H1 (cell line): Measurements from ENCODE around the gene FGFBP2. TPM values are rescaled to one million over a fixed set of nuclear protein-coding genes. Genes with fewer than 3 reads are reported as not detected.

ENCODE experiments used
- CTCF ChIA-PET: fragments of 300-600 bp; sonication (Branson Sonifier 250); formaldehyde crosslinking; loops from one replicate; lab custom pipeline; 2021; ENCODE audit not compliant: partially characterized antibody; lab: Charles Lee
- POLR2A ChIA-PET: fragments of 300-600 bp; sonication (Branson Sonifier 250); formaldehyde crosslinking; loops from one replicate; lab custom pipeline; 2021; ENCODE audit warnings: inconsistent platforms; ENCODE audit not compliant: partially characterized antibody; lab: Charles Lee
- DNase-seq, 2 experiments: peaks; one replicate each; pipeline versions ENCODE4 v3.0.0 to v3.0.0-alpha.2; 2010 to 2022; ENCODE audit warnings: low spot score in 2 of 2, low read depth in 1 of 2, mixed read lengths in 1 of 2
- FAIRE-seq: peaks from 2 replicates; lab custom pipeline; 2011; peaks lifted over from hg19 to GRCh38; lab: Jason Lieb, UNC
- H2AFZ ChIP-seq: 2 replicates; pipeline ENCODE4 v1.8.1; 2012; ENCODE audit warnings: low read length, inconsistent platforms
- H2AK5ac ChIP-seq: 2 replicates; pipeline ENCODE4 v1.6.1; 2013; ENCODE audit warnings: low read depth, low read length
- H2BK120ac ChIP-seq: replicated peaks from 2 replicates; pipeline ENCODE3; 2013; ENCODE audit warnings: low read depth, low read length, inconsistent platforms
- H2BK12ac ChIP-seq: 2 replicates; pipeline ENCODE4 v1.6.1; 2013; ENCODE audit warnings: low read depth, low read length
- H2BK15ac ChIP-seq: 2 replicates; pipeline ENCODE4 v1.6.1; 2013; ENCODE audit warnings: low read length
- H2BK20ac ChIP-seq: 2 replicates; pipeline ENCODE4 v1.6.1; 2013; ENCODE audit warnings: low read length
- H2BK5ac ChIP-seq: 2 replicates; pipeline ENCODE4 v1.6.1; 2013; ENCODE audit warnings: low read depth, low read length
- H3K14ac ChIP-seq: 2 replicates; pipeline ENCODE4 v1.6.1; 2013; ENCODE audit warnings: inconsistent platforms; ENCODE audit not compliant: insufficient read length
- H3K18ac ChIP-seq: 2 replicates; pipeline ENCODE4 v1.6.1; 2013; ENCODE audit warnings: low read length; ENCODE audit errors: extremely low read depth
- H3K23ac ChIP-seq: 2 replicates; pipeline ENCODE4 v1.6.1; 2013; ENCODE audit warnings: inconsistent platforms; ENCODE audit not compliant: insufficient read length
- H3K23me2 ChIP-seq: 2 replicates; pipeline ENCODE4 v1.6.1; 2013; ENCODE audit warnings: low read depth, low read length
- H3K27ac ChIP-seq: 2 replicates; pipeline ENCODE4 v1.6.1; 2011; ENCODE audit warnings: low read depth, low read length, inconsistent platforms
- H3K27me3 ChIP-seq, 4 experiments: replicated peaks in 1 of 4; 1 replicate in 1 of 4; 2 replicates in 3 of 4; pipeline versions ENCODE4 v1.6.1 to v1.8.1; 2011 to 2013; ENCODE audit warnings: low read length in 3 of 4, mild to moderate bottlenecking in 3 of 4, inconsistent platforms in 2 of 4, mixed read lengths in 2 of 4, moderate library complexity in 1 of 4; ENCODE audit not compliant: control insufficient read depth in 3 of 4, insufficient read depth in 3 of 4; ENCODE audit errors: extremely low read depth in 1 of 4
- H3K36me3 ChIP-seq, 4 experiments: 2 replicates each; pipeline versions ENCODE4 v1.6.1 to v1.8.1; 2011 to 2013; ENCODE audit warnings: mild to moderate bottlenecking in 4 of 4, low read length in 3 of 4, moderate library complexity in 2 of 4, control low read depth in 1 of 4, inconsistent platforms in 1 of 4; ENCODE audit not compliant: insufficient read depth in 4 of 4, control insufficient read depth in 2 of 4
- H3K4ac ChIP-seq: replicated peaks from 2 replicates; pipeline ENCODE3; 2013; ENCODE audit warnings: low read length, low read depth, mixed read lengths, inconsistent platforms; ENCODE audit not compliant: insufficient read length
- H3K4me1 ChIP-seq, 4 experiments: replicated peaks in 1 of 4; 1 replicate in 1 of 4; 2 replicates in 3 of 4; pipeline versions ENCODE4 v1.6.1 to v1.8.1; 2011 to 2013; ENCODE audit warnings: low read length in 3 of 4, inconsistent platforms in 2 of 4, mixed read lengths in 1 of 4; ENCODE audit not compliant: insufficient read depth in 4 of 4, control insufficient read depth in 3 of 4
- H3K4me2 ChIP-seq, 2 experiments: 2 replicates each; pipeline versions ENCODE4 v1.6.1 to v1.8.1; 2011 to 2013; ENCODE audit warnings: low read depth in 2 of 2, low read length in 2 of 2, control low read depth in 1 of 2, inconsistent platforms in 1 of 2, mild to moderate bottlenecking in 1 of 2; ENCODE audit not compliant: insufficient read depth in 1 of 2
- H3K4me3 ChIP-seq, 4 experiments: fragments of 200-600, 300-600 bp in 1 of 4; sonication (generic), shearing (Covaris generic), sonication (Bioruptor Twin) in 1 of 4; 2 replicates each; pipeline versions ENCODE4 v1.5.1 to v1.8.1; 2011 to 2016; ENCODE audit warnings: low read length in 4 of 4, low read depth in 3 of 4, control low read depth in 2 of 4, inconsistent platforms in 2 of 4, mild to moderate bottlenecking in 2 of 4, mixed read lengths in 1 of 4, moderate library complexity in 1 of 4; ENCODE audit not compliant: insufficient read depth in 2 of 4; ENCODE audit errors: extremely low read depth in 1 of 4
- H3K56ac ChIP-seq: replicated peaks from 2 replicates; pipeline ENCODE3; 2013; ENCODE audit warnings: low read depth, mild to moderate bottlenecking, mixed read lengths, low read length, inconsistent platforms; ENCODE audit not compliant: insufficient read length
- H3K79me1 ChIP-seq: 2 replicates; pipeline ENCODE4 v1.6.1; 2013; ENCODE audit warnings: low read depth, low read length, control low read depth
- H3K79me2 ChIP-seq, 2 experiments: 2 replicates each; pipeline versions ENCODE4 v1.6.1 to v1.8.1; 2012 to 2013; ENCODE audit warnings: low read length in 2 of 2, mild to moderate bottlenecking in 2 of 2, inconsistent platforms in 1 of 2; ENCODE audit not compliant: insufficient read depth in 2 of 2, control insufficient read depth in 1 of 2
- H3K9ac ChIP-seq, 4 experiments: replicated peaks in 1 of 4; 1 replicate in 1 of 4; 2 replicates in 3 of 4; pipeline versions ENCODE4 v1.6.1 to v1.8.1; 2011 to 2013; ENCODE audit warnings: low read depth in 3 of 4, low read length in 3 of 4, control low read depth in 2 of 4, mild to moderate bottlenecking in 2 of 4, moderate library complexity in 2 of 4, inconsistent platforms in 1 of 4; ENCODE audit errors: extremely low read depth in 1 of 4
- H3K9me3 ChIP-seq, 2 experiments: 2 replicates each; pipeline versions ENCODE4 v1.6.1 to v1.8.1; 2012 to 2013; ENCODE audit warnings: mild to moderate bottlenecking in 2 of 2, moderate library complexity in 2 of 2, control low read depth in 1 of 2, inconsistent platforms in 1 of 2, low read depth in 1 of 2, low read length in 1 of 2, mixed read lengths in 1 of 2; ENCODE audit not compliant: insufficient read depth in 2 of 2
- H4K20me1 ChIP-seq, 2 experiments: replicated peaks in 1 of 2; 2 replicates each; pipeline versions ENCODE3 to v1.8.1; 2011 to 2013; ENCODE audit warnings: inconsistent platforms in 2 of 2, low read length in 2 of 2, mild to moderate bottlenecking in 1 of 2; ENCODE audit not compliant: insufficient read depth in 2 of 2, control insufficient read depth in 1 of 2
- H4K5ac ChIP-seq: 2 replicates; pipeline ENCODE4 v1.6.1; 2013; ENCODE audit warnings: low read length, low read depth, mixed read lengths, inconsistent platforms; ENCODE audit not compliant: insufficient read length
- H4K8ac ChIP-seq: 2 replicates; pipeline ENCODE4 v1.8.0; 2013; ENCODE audit warnings: mild to moderate bottlenecking, moderate library complexity, low read length, inconsistent platforms; ENCODE audit not compliant: insufficient read depth; ENCODE audit errors: extremely low read depth
- H4K91ac ChIP-seq: replicated peaks from 2 replicates; pipeline ENCODE3; 2013; ENCODE audit warnings: low read length, mixed read lengths, inconsistent platforms; ENCODE audit not compliant: insufficient read length
- ASH2L ChIP-seq: fragments of 200-600, 300-600 bp; sonication (generic); IDR thresholded peaks from one replicate; pipeline ENCODE4 v1.7.1; 2017; ENCODE audit warnings: low read length
- BCL11A ChIP-seq, 2 experiments: IDR thresholded peaks; one replicate each; pipeline ENCODE4 v1.6.1; 2011; ENCODE audit warnings: low read depth in 2 of 2, low read length in 2 of 2, mild to moderate bottlenecking in 2 of 2
- CEBPB ChIP-seq: IDR thresholded peaks from 2 replicates; pipeline ENCODE4 v1.6.1; 2012; ENCODE audit warnings: low read depth, low read length
- MAFK ChIP-seq: IDR thresholded peaks from 2 replicates; pipeline ENCODE4 v1.6.1; 2012; ENCODE audit warnings: low read depth, mild to moderate bottlenecking, improper control_type of control experiment, low read length
- WGBS, 2 experiments: shearing (Covaris generic) in 1 of 2; methylation state at CpG; one replicate each; pipeline versions ENCODE4 v1.1.6 to v1.1.7; 2013 to 2015; ENCODE audit warnings: low lambda C conversion rate in 2 of 2, mixed read lengths in 2 of 2, inconsistent platforms in 1 of 2, low coverage in 1 of 2, missing lambda C conversion rate in 1 of 2; ENCODE audit not compliant: insufficient replicate concordance in 2 of 2, insufficient coverage in 1 of 2, insufficient read length in 1 of 2; ENCODE audit errors: extremely low coverage in 1 of 2, missing lambda C conversion rate in 1 of 2; 5-methylcytosine and 5-hydroxymethylcytosine counted together
- polyA plus RNA-seq, 7 experiments: library from polyadenylated mRNA; depleted of rRNA in 3 of 7; stranded (reverse) in 5 of 7; unstranded in 2 of 7; fragments of >200 nt in 5 of 7; fragments of 200-250 nt in 2 of 7; gene quantifications; 1 replicate in 5 of 7; 2 replicates in 1 of 7; 4 replicates in 1 of 7; pipeline versions ENCODE4 v1.2.1 to v1.2.3, GENCODE V29; 2011 to 2013; ENCODE audit warnings: missing spikeins in 2 of 7, mixed read lengths in 2 of 7
- total RNA-seq: library from RNA; stranded (reverse); fragmentation: NEBNext Ultra II Directional; extraction: Animal tissue kit (Norgen Biotek cat#: 25700); gene quantifications from 2 replicates; pipeline ENCODE4 v1.2.1, GENCODE V29; 2021
- TF ChIP-seq, protein P1 (sequence below): IDR thresholded peaks from 2 replicates; pipeline ENCODE4 v1.6.1; 2011; ENCODE audit warnings: low read depth, mild to moderate bottlenecking, low read length; ENCODE audit not compliant: insufficient read depth
- TF ChIP-seq, protein P2 (sequence below), 3 experiments: IDR thresholded peaks; 1 replicate in 2 of 3; 2 replicates in 1 of 3; pipeline versions ENCODE4 v1.5.1 to v1.6.1; 2011; ENCODE audit warnings: low read length in 3 of 3, mild to moderate bottlenecking in 3 of 3, inconsistent platforms in 2 of 3, low read depth in 1 of 3, moderate library complexity in 1 of 3; ENCODE audit not compliant: insufficient read depth in 1 of 3; ENCODE audit errors: control extremely low read depth in 1 of 3

FGFBP2 gene
- total and polyA plus RNA-seq, 2 of the 8 experiments (the other 6 are each of a cell fraction or from before 2014, with no cell fraction given), result 0.15 TPM; not detected in 1

DNA sequence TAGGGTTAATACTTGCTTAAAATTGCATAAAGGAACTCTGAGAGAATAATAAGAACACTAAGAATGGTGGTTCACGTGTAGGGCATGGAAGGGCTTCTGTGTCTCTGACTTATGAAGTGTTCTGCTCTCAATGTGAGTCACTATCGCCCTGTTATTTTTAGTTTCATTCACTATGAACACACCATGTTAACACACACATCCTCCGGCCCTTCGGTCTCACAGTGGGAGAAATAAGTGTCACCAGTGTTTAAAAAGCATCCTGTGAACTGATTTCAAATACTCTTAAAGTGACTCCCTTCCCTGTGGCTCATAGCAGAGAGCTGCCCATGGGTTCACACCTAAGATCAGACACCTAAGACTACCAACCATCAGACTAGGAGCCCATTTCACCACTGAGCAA, 33.8 kb upstream of the FGFBP2 start:
- TF ChIP-seq, protein P1, sequence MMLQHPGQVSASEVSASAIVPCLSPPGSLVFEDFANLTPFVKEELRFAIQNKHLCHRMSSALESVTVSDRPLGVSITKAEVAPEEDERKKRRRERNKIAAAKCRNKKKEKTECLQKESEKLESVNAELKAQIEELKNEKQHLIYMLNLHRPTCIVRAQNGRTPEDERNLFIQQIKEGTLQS, result no peak
- no peak for TF ChIP-seq CEBPB
- no peak for TF ChIP-seq MAFK
- TF ChIP-seq BCL11A (IDR thresholded peaks at IDR 0.05; ENCODE audit: low read depth in 2 of 2, low read length in 2 of 2), result no peak
- TF ChIP-seq ASH2L, result no peak
- TF ChIP-seq, protein P2, sequence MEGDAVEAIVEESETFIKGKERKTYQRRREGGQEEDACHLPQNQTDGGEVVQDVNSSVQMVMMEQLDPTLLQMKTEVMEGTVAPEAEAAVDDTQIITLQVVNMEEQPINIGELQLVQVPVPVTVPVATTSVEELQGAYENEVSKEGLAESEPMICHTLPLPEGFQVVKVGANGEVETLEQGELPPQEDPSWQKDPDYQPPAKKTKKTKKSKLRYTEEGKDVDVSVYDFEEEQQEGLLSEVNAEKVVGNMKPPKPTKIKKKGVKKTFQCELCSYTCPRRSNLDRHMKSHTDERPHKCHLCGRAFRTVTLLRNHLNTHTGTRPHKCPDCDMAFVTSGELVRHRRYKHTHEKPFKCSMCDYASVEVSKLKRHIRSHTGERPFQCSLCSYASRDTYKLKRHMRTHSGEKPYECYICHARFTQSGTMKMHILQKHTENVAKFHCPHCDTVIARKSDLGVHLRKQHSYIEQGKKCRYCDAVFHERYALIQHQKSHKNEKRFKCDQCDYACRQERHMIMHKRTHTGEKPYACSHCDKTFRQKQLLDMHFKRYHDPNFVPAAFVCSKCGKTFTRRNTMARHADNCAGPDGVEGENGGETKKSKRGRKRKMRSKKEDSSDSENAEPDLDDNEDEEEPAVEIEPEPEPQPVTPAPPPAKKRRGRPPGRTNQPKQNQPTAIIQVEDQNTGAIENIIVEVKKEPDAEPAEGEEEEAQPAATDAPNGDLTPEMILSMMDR (IDR thresholded peaks at IDR 0.05; ENCODE audit: control extremely low read depth in 1 of 3, insufficient read depth in 1 of 3, low read depth in 1 of 3, low read length in 3 of 3), result no peak
- FAIRE-seq, result no peak
- ChIA-PET POLR2A (no interaction called here), CTCF (interaction anchor here (0.8 to 5.2 kb wide), 6 partner anchors 11 to 191 kb away, joined by 3 to 22 read pairs (median 6); no protein-coding TSS in a partner anchor)
- no peak overlapping the region for H3K14ac ChIP-seq
- H3K27me3 ChIP-seq, result no peaks in the 10 kb centered on the region
- no peaks in the 10 kb centered on the region; a peak in 1 of 7 replicates for H3K4me1 ChIP-seq
- no peaks in the 10 kb centered on the region for H4K20me1 ChIP-seq
- WGBS, 2 experiments, result 66% methylated on average over 4 of the region's 4 CpGs; no CpG with 5 or more reads in 1 of the 2 experiments
- no peak overlapping the region for H2AFZ ChIP-seq
- H2BK5ac ChIP-seq, result no peak overlapping the region
- no peak overlapping the region for H4K91ac ChIP-seq
- H3K36me3 ChIP-seq, result peaks cover 2 to 34% (median 17%) of the 10 kb centered on the region in 4 experiments; a peak in 6 of 8 replicates
- no peak overlapping the region for H2BK15ac ChIP-seq
- no peak overlapping the region for H2AK5ac ChIP-seq
- no peak for DNase-seq
- H3K18ac ChIP-seq, result no peak overlapping the region
- no peak overlapping the region for H3K27ac ChIP-seq
- no peaks in the 10 kb centered on the region for H3K79me1 ChIP-seq
- H2BK12ac ChIP-seq, result no peak overlapping the region
- no peak overlapping the region for H2BK120ac ChIP-seq
- no peak overlapping the region for H3K4ac ChIP-seq
- H3K4me2 ChIP-seq, result no peak overlapping the region
- no peak overlapping the region for H4K5ac ChIP-seq
- no peaks in the 10 kb centered on the region for H3K9me3 ChIP-seq
- no peak overlapping the region for H3K56ac ChIP-seq
- no peaks in the 10 kb centered on the region for H3K23me2 ChIP-seq
- no peak overlapping the region for H2BK20ac ChIP-seq
- no peak overlapping the region for H3K9ac ChIP-seq
- H4K8ac ChIP-seq, result no peak overlapping the region
- H3K23ac ChIP-seq, result no peak overlapping the region
- no peak overlapping the region for H3K4me3 ChIP-seq
- no peaks in the 10 kb centered on the region for H3K79me2 ChIP-seq
